Neural progenitor cell (in vitro differentiated cells): ENCODE measurements around the gene PEF1. TPM values are rescaled to one million over a fixed set of nuclear protein-coding genes. Genes with fewer than 3 reads are reported as not detected.

Experiments used
- DNase-seq: peaks from one replicate; pipeline ENCODE4 v3.0.0-alpha.2; 2016; ENCODE audit warnings: low spot score
- H2AFZ ChIP-seq: fragments of 200-600 bp; sonication (generic); replicated peaks from 2 replicates; pipeline ENCODE4 v1.6.1; 2016; ENCODE audit warnings: antibody characterized with exemption
- H3F3A ChIP-seq: fragments of 200-600 bp; sonication (generic); 2 replicates; pipeline ENCODE4 v1.6.1; 2016; ENCODE audit warnings: antibody characterized with exemption, low read depth
- H3K27ac ChIP-seq: fragments of 200-600 bp; sonication (generic); 2 replicates; pipeline ENCODE4 v1.5.1; 2016; ENCODE audit warnings: mild to moderate bottlenecking
- H3K27me3 ChIP-seq: fragments of 200-600 bp; sonication (generic); 2 replicates; pipeline ENCODE4 v1.6.1; 2016; ENCODE audit warnings: mild to moderate bottlenecking, moderate library complexity
- H3K36me3 ChIP-seq: fragments of 200-600 bp; sonication (generic); 2 replicates; pipeline ENCODE4 v1.5.1; 2016
- H3K4me1 ChIP-seq: fragments of 200-600 bp; sonication (generic); 2 replicates; pipeline ENCODE4 v1.6.1; 2016; ENCODE audit warnings: mixed run types
- H3K4me2 ChIP-seq: fragments of 200-600 bp; sonication (generic); 2 replicates; pipeline ENCODE4 v1.6.1; 2016
- H3K4me3 ChIP-seq: fragments of 200-600 bp; sonication (generic); 2 replicates; pipeline ENCODE4 v1.5.1; 2016
- H3K79me2 ChIP-seq: fragments of 200-600 bp; sonication (generic); 2 replicates; pipeline ENCODE4 v1.6.1; 2016; ENCODE audit warnings: low read depth
- H3K9ac ChIP-seq: fragments of 200-600 bp; sonication (generic); 2 replicates; pipeline ENCODE4 v1.6.1; 2016
- H3K9me3 ChIP-seq: fragments of 200-600 bp; sonication (generic); 2 replicates; pipeline ENCODE4 v1.5.1; 2016; ENCODE audit warnings: low read depth
- H4K20me1 ChIP-seq: fragments of 200-600 bp; sonication (generic); 2 replicates; pipeline ENCODE4 v1.6.1; 2016; ENCODE audit warnings: low read depth
- H3K27ac Mint-ChIP-seq: 3 replicates; pipeline ENCODE4 v1.8.0; 2021; ENCODE audit warnings: mixed read lengths
- H3K27me3 Mint-ChIP-seq: 2 replicates; pipeline ENCODE4 v1.8.0; 2022; ENCODE audit warnings: low read depth, mild to moderate bottlenecking, inconsistent platforms, moderate library complexity, mixed read lengths; ENCODE audit not compliant: insufficient read depth
- H3K36me3 Mint-ChIP-seq: 3 replicates; pipeline ENCODE4 v1.8.0; 2021; ENCODE audit warnings: mixed read lengths
- H3K4me1 Mint-ChIP-seq: 3 replicates; pipeline ENCODE4 v1.8.0; 2021; ENCODE audit warnings: mixed read lengths
- H3K4me3 Mint-ChIP-seq: 3 replicates; pipeline ENCODE4 v1.8.0; 2021; ENCODE audit warnings: mild to moderate bottlenecking, moderate library complexity, mixed read lengths
- H3K9me3 Mint-ChIP-seq: 3 replicates; pipeline ENCODE4 v1.8.0; 2020; ENCODE audit warnings: mixed read lengths
- EZH2 ChIP-seq: fragments of 200-600 bp; sonication (generic); IDR thresholded peaks from 2 replicates; pipeline ENCODE4 v1.6.1; 2017; ENCODE audit warnings: antibody characterized with exemption, mild to moderate bottlenecking, moderate library complexity
- EZH2phosphoT487 ChIP-seq: fragments of 200-600 bp; sonication (generic); IDR thresholded peaks from 2 replicates; pipeline ENCODE4 v1.6.1; 2017; ENCODE audit warnings: antibody characterized with exemption
- total RNA-seq: library from RNA; depleted of rRNA; stranded (reverse); fragments of >200 nt; gene quantifications from 2 replicates; pipeline ENCODE4 v1.2.3, GENCODE V29; 2015; ENCODE audit warnings: low replicate concordance
- TF ChIP-seq, protein P1 (sequence below): fragments of 200-600 bp; sonication (generic); IDR thresholded peaks from 2 replicates; pipeline ENCODE4 v1.5.1; 2017; ENCODE audit warnings: antibody characterized with exemption, mild to moderate bottlenecking

The PEF1 gene
- total RNA-seq, 1 donor from 2014 or later = 30.7 TPM

DNA sequence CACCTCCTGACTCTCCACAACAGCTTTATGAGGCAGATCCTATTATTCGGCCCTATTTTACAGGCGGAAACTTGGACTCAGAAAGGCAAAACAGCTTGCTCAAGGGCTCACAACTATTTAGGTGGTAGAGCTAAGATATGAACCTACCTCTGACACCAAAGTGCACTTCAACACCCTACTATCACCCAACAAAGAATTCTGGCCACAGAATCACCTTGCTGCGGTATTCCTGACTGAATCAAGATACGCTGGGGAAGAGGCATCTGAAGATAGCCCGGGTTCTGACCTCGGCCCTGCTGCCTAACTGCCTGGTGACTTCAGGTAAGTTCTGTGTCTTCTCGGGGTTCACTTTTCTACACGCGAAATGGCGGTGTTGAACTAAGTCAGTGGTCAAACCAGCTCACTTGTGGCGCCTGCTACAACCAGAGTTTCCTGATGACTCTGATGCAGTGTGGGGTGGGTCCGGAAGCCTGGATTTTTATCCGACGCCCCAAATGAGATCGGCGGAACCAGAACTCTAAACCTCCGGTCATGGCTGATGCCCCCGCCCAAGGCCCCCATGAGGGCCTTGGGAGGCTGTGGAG lies 608 bp downstream of the PEF1 start:
- Mint-ChIP-seq H3K4me1 (peaks cover 18% of the 10 kb centered on the region), H3K36me3 (no peaks in the 10 kb centered on the region), H3K4me3 (peak overlapping the region; percentile 99), H3K27me3 (no peaks in the 10 kb centered on the region), H3K9me3 (no peaks in the 10 kb centered on the region), H3K27ac (peak overlapping the region; percentile 100)
- no peaks in the 10 kb centered on the region for H3K36me3 ChIP-seq
- no peak for DNase-seq
- TF ChIP-seq, protein P1, sequence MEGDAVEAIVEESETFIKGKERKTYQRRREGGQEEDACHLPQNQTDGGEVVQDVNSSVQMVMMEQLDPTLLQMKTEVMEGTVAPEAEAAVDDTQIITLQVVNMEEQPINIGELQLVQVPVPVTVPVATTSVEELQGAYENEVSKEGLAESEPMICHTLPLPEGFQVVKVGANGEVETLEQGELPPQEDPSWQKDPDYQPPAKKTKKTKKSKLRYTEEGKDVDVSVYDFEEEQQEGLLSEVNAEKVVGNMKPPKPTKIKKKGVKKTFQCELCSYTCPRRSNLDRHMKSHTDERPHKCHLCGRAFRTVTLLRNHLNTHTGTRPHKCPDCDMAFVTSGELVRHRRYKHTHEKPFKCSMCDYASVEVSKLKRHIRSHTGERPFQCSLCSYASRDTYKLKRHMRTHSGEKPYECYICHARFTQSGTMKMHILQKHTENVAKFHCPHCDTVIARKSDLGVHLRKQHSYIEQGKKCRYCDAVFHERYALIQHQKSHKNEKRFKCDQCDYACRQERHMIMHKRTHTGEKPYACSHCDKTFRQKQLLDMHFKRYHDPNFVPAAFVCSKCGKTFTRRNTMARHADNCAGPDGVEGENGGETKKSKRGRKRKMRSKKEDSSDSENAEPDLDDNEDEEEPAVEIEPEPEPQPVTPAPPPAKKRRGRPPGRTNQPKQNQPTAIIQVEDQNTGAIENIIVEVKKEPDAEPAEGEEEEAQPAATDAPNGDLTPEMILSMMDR = no peak
- TF ChIP-seq EZH2 (no peak), EZH2phosphoT487 (no peak)
- peak overlapping the region; percentile 91 for H3K9ac ChIP-seq
- peak overlapping the region; percentile 67 for H3K4me3 ChIP-seq
- peak overlapping the region; percentile 97 for H3K27ac ChIP-seq
- peaks cover 43% of the 10 kb centered on the region for H3K79me2 ChIP-seq
- H3K4me2 ChIP-seq = peak overlapping the region; percentile 96
- H2AFZ ChIP-seq = peak overlapping the region; percentile 97
- no peaks in the 10 kb centered on the region for H3K27me3 ChIP-seq
- no peaks in the 10 kb centered on the region for H4K20me1 ChIP-seq
- H3K9me3 ChIP-seq = no peaks in the 10 kb centered on the region
- H3K4me1 ChIP-seq = peaks cover 4% of the 10 kb centered on the region
- H3F3A ChIP-seq = peaks cover 13% of the 10 kb centered on the region

DNA sequence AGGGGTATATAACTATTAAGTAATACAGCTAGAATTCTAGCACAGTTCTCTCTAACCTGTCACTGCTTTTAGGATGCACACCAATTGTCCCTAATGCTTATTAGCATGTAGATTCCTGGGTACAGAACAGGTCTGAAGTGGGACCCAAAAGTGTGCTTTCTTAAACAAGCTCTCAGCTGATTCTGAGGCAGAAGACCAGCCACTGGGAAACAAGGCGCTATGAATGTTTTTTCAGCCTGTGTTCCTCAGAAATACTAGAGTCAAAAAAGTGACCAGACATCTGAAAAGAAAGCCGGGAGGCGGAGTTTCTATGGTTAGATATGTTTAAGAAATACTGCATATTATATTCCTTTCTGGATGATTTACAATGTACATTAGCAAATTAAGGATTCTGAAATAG lies 1.8 kb downstream of the PEF1 start:
- H3K27ac Mint-ChIP-seq = no peak overlapping the region
- Histone ChIP-seq H3K36me3 (no peaks in the 10 kb centered on the region), H4K20me1 (no peaks in the 10 kb centered on the region), H3K4me1 (peaks cover 4% of the 10 kb centered on the region), H3K27me3 (no peaks in the 10 kb centered on the region), H3K4me3 (no peak overlapping the region), H3K27ac (no peak overlapping the region), H3K79me2 (peaks cover 47% of the 10 kb centered on the region), H2AFZ (no peak overlapping the region), H3F3A (peaks cover 13% of the 10 kb centered on the region), H3K9me3 (no peaks in the 10 kb centered on the region), H3K4me2 (no peak overlapping the region), H3K9ac (no peak overlapping the region)
- peak overlapping the region; percentile 46 for H3K4me3 Mint-ChIP-seq
- H3K4me1 Mint-ChIP-seq = peaks cover 18% of the 10 kb centered on the region
- H3K9me3 Mint-ChIP-seq = no peaks in the 10 kb centered on the region
- no peak for TF ChIP-seq EZH2
- TF ChIP-seq EZH2phosphoT487 = no peak
- TF ChIP-seq, protein P1 = no peak
- H3K27me3 Mint-ChIP-seq = no peaks in the 10 kb centered on the region
- H3K36me3 Mint-ChIP-seq = no peaks in the 10 kb centered on the region
- DNase-seq = no peak

DNA sequence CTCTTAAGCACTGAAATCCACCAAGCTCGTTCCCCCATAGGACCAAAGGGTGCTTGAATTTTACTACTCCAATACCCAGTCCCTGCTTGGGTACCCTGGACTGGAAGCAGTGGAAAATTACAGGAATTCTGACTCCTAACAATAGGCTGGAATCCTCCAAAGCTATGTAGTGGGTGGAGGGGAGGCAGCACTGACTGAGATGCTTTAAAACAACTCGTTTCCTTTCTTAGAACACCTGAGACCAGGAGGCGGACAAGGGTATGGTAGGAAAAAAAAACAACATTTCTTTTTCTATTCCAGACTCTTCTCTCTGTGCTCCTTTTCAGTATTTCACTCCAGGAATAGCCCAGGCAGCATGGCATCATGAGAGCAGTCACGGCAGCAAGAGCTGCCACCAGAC lies 2.3 kb downstream of the PEF1 start:
- Histone ChIP-seq H3K27ac (no peak overlapping the region), H3K9ac (no peak overlapping the region), H3K27me3 (no peaks in the 10 kb centered on the region), H3F3A (peaks cover 13% of the 10 kb centered on the region), H4K20me1 (no peaks in the 10 kb centered on the region), H3K36me3 (no peaks in the 10 kb centered on the region), H3K4me3 (no peak overlapping the region), H3K9me3 (no peaks in the 10 kb centered on the region), H3K4me1 (peaks cover 4% of the 10 kb centered on the region), H2AFZ (no peak overlapping the region), H3K79me2 (peaks cover 50% of the 10 kb centered on the region), H3K4me2 (no peak overlapping the region)
- H3K27ac Mint-ChIP-seq = no peak overlapping the region
- no peaks in the 10 kb centered on the region for H3K27me3 Mint-ChIP-seq
- peaks cover 18% of the 10 kb centered on the region for H3K4me1 Mint-ChIP-seq
- H3K9me3 Mint-ChIP-seq = no peaks in the 10 kb centered on the region
- TF ChIP-seq, protein P1 = no peak
- no peak for TF ChIP-seq EZH2
- TF ChIP-seq EZH2phosphoT487 = no peak
- no peak overlapping the region for H3K4me3 Mint-ChIP-seq
- H3K36me3 Mint-ChIP-seq = no peaks in the 10 kb centered on the region
- no peak for DNase-seq
